Measurements from ENCODE around the gene CASR. TPM values are rescaled to one million over a fixed set of nuclear protein-coding genes. Genes with fewer than 3 reads are reported as not detected.
"Not testable (repeated sequence)": the region's sequence is repeated elsewhere in the genome, so short reads cannot be mapped to it uniquely, and the experiment has no call there.

Gene CASR
- total RNA-seq, 1 experiment from 2014 or later, result not detected

DNA sequence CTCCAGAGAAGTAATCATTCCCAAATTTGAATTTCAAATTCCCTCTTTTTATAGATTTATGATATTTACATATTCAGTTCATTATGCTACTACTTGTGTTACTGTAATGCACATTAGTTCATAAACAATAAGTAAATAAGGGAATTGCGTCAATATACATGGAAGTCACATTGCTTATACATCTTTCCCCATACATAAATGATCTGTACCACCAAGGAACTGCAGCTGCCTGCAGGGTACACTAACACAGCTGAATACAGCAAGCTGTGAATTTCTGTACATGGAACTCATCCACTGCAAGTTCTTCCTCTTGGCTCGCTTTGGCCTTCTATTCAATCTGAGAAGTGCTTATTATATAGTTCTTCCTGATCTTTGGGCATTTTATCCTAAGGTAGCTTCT, 15.5 kb downstream of the CASR start:
- DNase-seq, result no peak
- Histone ChIP-seq H4K20me1 (ENCODE audit: insufficient read depth, low read depth, low read length) (no peaks in the 10 kb centered on the region), H3K4me1 (ENCODE audit: low read length) (no peaks in the 10 kb centered on the region), H3K36me3 (ENCODE audit: insufficient read depth, low read length) (no peaks in the 10 kb centered on the region), H3K27ac (ENCODE audit: low read length) (no peak overlapping the region), H3K79me2 (ENCODE audit: low read length) (no peaks in the 10 kb centered on the region), H2AFZ (ENCODE audit: low read length) (no peak overlapping the region), H3K9me2 (replicated peaks; ENCODE audit: insufficient read depth, low read length) (no peaks in the 10 kb centered on the region), H3K9ac (ENCODE audit: low read length) (no peak overlapping the region), H3K27me3 (ENCODE audit: low read length) (no peaks in the 10 kb centered on the region), H3K4me3 (ENCODE audit: low read length) (no peak overlapping the region), H3K9me3 (ENCODE audit: low read length) (no peaks in the 10 kb centered on the region), H3K4me2 (ENCODE audit: low read depth, low read length, poor library complexity, severe bottlenecking) (no peak overlapping the region)

GRCh38 chr3:122199552-122199951, 16.1 kb downstream of the CASR start:
- H3K9me2 ChIP-seq (replicated peaks; ENCODE audit: insufficient read depth, low read length), result no peaks in the 10 kb centered on the region
- no peaks in the 10 kb centered on the region for H3K4me1 ChIP-seq (ENCODE audit: low read length)
- H3K36me3 ChIP-seq (ENCODE audit: insufficient read depth, low read length), result no peaks in the 10 kb centered on the region
- DNase-seq, result no peak
- no peaks in the 10 kb centered on the region for H3K79me2 ChIP-seq (ENCODE audit: low read length)
- H3K27me3 ChIP-seq (ENCODE audit: low read length), result no peaks in the 10 kb centered on the region
- no peak overlapping the region for H2AFZ ChIP-seq (ENCODE audit: low read length)
- no peak overlapping the region for H3K4me3 ChIP-seq (ENCODE audit: low read length)
- no peaks in the 10 kb centered on the region for H3K9me3 ChIP-seq (ENCODE audit: low read length)
- no peak overlapping the region for H3K27ac ChIP-seq (ENCODE audit: low read length)
- H3K4me2 ChIP-seq (ENCODE audit: low read depth, low read length, poor library complexity, severe bottlenecking), result no peak overlapping the region
- no peaks in the 10 kb centered on the region for H4K20me1 ChIP-seq (ENCODE audit: insufficient read depth, low read depth, low read length)
- H3K9ac ChIP-seq (ENCODE audit: low read length), result no peak overlapping the region

GRCh38 chr3:122200661-122201060, 17.2 kb downstream of the CASR start:
- no peak for DNase-seq
- Histone ChIP-seq H3K27ac (ENCODE audit: low read length) (no peak overlapping the region), H3K4me1 (ENCODE audit: low read length) (no peaks in the 10 kb centered on the region), H3K27me3 (ENCODE audit: low read length) (no peaks in the 10 kb centered on the region), H3K9ac (ENCODE audit: low read length) (no peak overlapping the region), H2AFZ (ENCODE audit: low read length) (no peak overlapping the region), H3K4me2 (ENCODE audit: low read depth, low read length, poor library complexity, severe bottlenecking) (no peak overlapping the region), H3K79me2 (ENCODE audit: low read length) (no peaks in the 10 kb centered on the region), H3K4me3 (ENCODE audit: low read length) (no peak overlapping the region), H3K36me3 (ENCODE audit: insufficient read depth, low read length) (no peaks in the 10 kb centered on the region), H4K20me1 (ENCODE audit: insufficient read depth, low read depth, low read length) (no peaks in the 10 kb centered on the region), H3K9me2 (replicated peaks; ENCODE audit: insufficient read depth, low read length) (no peaks in the 10 kb centered on the region), H3K9me3 (ENCODE audit: low read length) (no peaks in the 10 kb centered on the region)

GRCh38 chr3:122201476-122201875, 18.0 kb downstream of the CASR start:
- H3K27me3 ChIP-seq (ENCODE audit: low read length); H3K9me2 ChIP-seq (replicated peaks; ENCODE audit: insufficient read depth, low read length); H3K9ac ChIP-seq (ENCODE audit: low read length); DNase-seq; H4K20me1 ChIP-seq (ENCODE audit: insufficient read depth, low read depth, low read length); H2AFZ ChIP-seq (ENCODE audit: low read length); H3K9me3 ChIP-seq (ENCODE audit: low read length); H3K27ac ChIP-seq (ENCODE audit: low read length); H3K4me3 ChIP-seq (ENCODE audit: low read length); H3K79me2 ChIP-seq (ENCODE audit: low read length); H3K36me3 ChIP-seq (ENCODE audit: insufficient read depth, low read length); H3K4me2 ChIP-seq (ENCODE audit: low read depth, low read length, poor library complexity, severe bottlenecking); H3K4me1 ChIP-seq (ENCODE audit: low read length): not testable (repeated sequence)

- no peaks in the 10 kb centered on the region for H3K4me1 ChIP-seq (ENCODE audit: low read length)
- no peak overlapping the region for H3K4me3 ChIP-seq (ENCODE audit: low read length)
- DNase-seq, result no peak
- no peaks in the 10 kb centered on the region for H3K9me3 ChIP-seq (ENCODE audit: low read length)
- H3K9me2 ChIP-seq (replicated peaks; ENCODE audit: insufficient read depth, low read length), result no peaks in the 10 kb centered on the region
- H3K27me3 ChIP-seq (ENCODE audit: low read length), result no peaks in the 10 kb centered on the region
- no peak overlapping the region for H3K4me2 ChIP-seq (ENCODE audit: low read depth, low read length, poor library complexity, severe bottlenecking)
- H2AFZ ChIP-seq (ENCODE audit: low read length), result no peak overlapping the region
- no peaks in the 10 kb centered on the region for H3K36me3 ChIP-seq (ENCODE audit: insufficient read depth, low read length)
- H3K27ac ChIP-seq (ENCODE audit: low read length), result no peak overlapping the region
- H3K9ac ChIP-seq (ENCODE audit: low read length), result no peak overlapping the region
- no peaks in the 10 kb centered on the region for H4K20me1 ChIP-seq (ENCODE audit: insufficient read depth, low read depth, low read length)
- no peaks in the 10 kb centered on the region for H3K79me2 ChIP-seq (ENCODE audit: low read length)
Observed at GRCh38 chr3:122208579-122208978, 25.1 kb downstream of the CASR start.

- DNase-seq, result no peak
- H3K79me2 ChIP-seq (ENCODE audit: low read length), result no peaks in the 10 kb centered on the region
- no peak overlapping the region for H3K4me3 ChIP-seq (ENCODE audit: low read length)
- no peak overlapping the region for H3K27ac ChIP-seq (ENCODE audit: low read length)
- H3K9me2 ChIP-seq (replicated peaks; ENCODE audit: insufficient read depth, low read length), result no peaks in the 10 kb centered on the region
- no peak overlapping the region for H3K4me2 ChIP-seq (ENCODE audit: low read depth, low read length, poor library complexity, severe bottlenecking)
- H3K36me3 ChIP-seq (ENCODE audit: insufficient read depth, low read length), result no peaks in the 10 kb centered on the region
- no peak overlapping the region for H3K9ac ChIP-seq (ENCODE audit: low read length)
- H2AFZ ChIP-seq (ENCODE audit: low read length), result no peak overlapping the region
- no peaks in the 10 kb centered on the region for H4K20me1 ChIP-seq (ENCODE audit: insufficient read depth, low read depth, low read length)
- no peaks in the 10 kb centered on the region for H3K4me1 ChIP-seq (ENCODE audit: low read length)
- H3K9me3 ChIP-seq (ENCODE audit: low read length), result no peaks in the 10 kb centered on the region
- H3K27me3 ChIP-seq (ENCODE audit: low read length), result no peaks in the 10 kb centered on the region
Observed at GRCh38 chr3:122213650-122214049, 30.2 kb downstream of the CASR start.

- H3K9me2 ChIP-seq (replicated peaks; ENCODE audit: insufficient read depth, low read length), result no peaks in the 10 kb centered on the region
- no peak overlapping the region for H3K27ac ChIP-seq (ENCODE audit: low read length)
- no peaks in the 10 kb centered on the region for H3K4me1 ChIP-seq (ENCODE audit: low read length)
- H3K9ac ChIP-seq (ENCODE audit: low read length), result no peak overlapping the region
- H3K27me3 ChIP-seq (ENCODE audit: low read length), result no peaks in the 10 kb centered on the region
- no peak for DNase-seq
- no peaks in the 10 kb centered on the region for H3K36me3 ChIP-seq (ENCODE audit: insufficient read depth, low read length)
- H3K9me3 ChIP-seq (ENCODE audit: low read length), result no peaks in the 10 kb centered on the region
- H2AFZ ChIP-seq (ENCODE audit: low read length), result no peak overlapping the region
- no peak overlapping the region for H3K4me2 ChIP-seq (ENCODE audit: low read depth, low read length, poor library complexity, severe bottlenecking)
- no peak overlapping the region for H3K4me3 ChIP-seq (ENCODE audit: low read length)
- no peaks in the 10 kb centered on the region for H3K79me2 ChIP-seq (ENCODE audit: low read length)
- H4K20me1 ChIP-seq (ENCODE audit: insufficient read depth, low read depth, low read length), result no peaks in the 10 kb centered on the region
Observed at GRCh38 chr3:122214711-122215110, 31.2 kb downstream of the CASR start.

- no peaks in the 10 kb centered on the region for H3K36me3 ChIP-seq (ENCODE audit: insufficient read depth, low read length)
- H3K4me2 ChIP-seq (ENCODE audit: low read depth, low read length, poor library complexity, severe bottlenecking), result no peak overlapping the region
- no peak overlapping the region for H2AFZ ChIP-seq (ENCODE audit: low read length)
- no peaks in the 10 kb centered on the region for H3K9me2 ChIP-seq (replicated peaks; ENCODE audit: insufficient read depth, low read length)
- H3K9me3 ChIP-seq (ENCODE audit: low read length), result no peaks in the 10 kb centered on the region
- no peak overlapping the region for H3K9ac ChIP-seq (ENCODE audit: low read length)
- H4K20me1 ChIP-seq (ENCODE audit: insufficient read depth, low read depth, low read length), result no peaks in the 10 kb centered on the region
- no peaks in the 10 kb centered on the region for H3K4me1 ChIP-seq (ENCODE audit: low read length)
- H3K27ac ChIP-seq (ENCODE audit: low read length), result no peak overlapping the region
- H3K4me3 ChIP-seq (ENCODE audit: low read length), result no peak overlapping the region
- no peaks in the 10 kb centered on the region for H3K79me2 ChIP-seq (ENCODE audit: low read length)
- H3K27me3 ChIP-seq (ENCODE audit: low read length), result no peaks in the 10 kb centered on the region
- no peak for DNase-seq
Observed at GRCh38 chr3:122215592-122216298, 32.3 kb downstream of the CASR start.
